GM18873 (cell line): Measurements from ENCODE around the gene CD300LF.

Source experiments
- ATAC-seq: cut with Tn5 transposase; IDR thresholded peaks from one replicate; pipeline ENCODE4 v1.9.1; 2021; ENCODE audit warnings: mild to moderate bottlenecking, moderate library complexity, moderate number of reproducible peaks; ENCODE audit not compliant: unreplicated experiment, low FRiP score

CD300LF gene

GRCh38 chr17:74731347-74731605, 18.6 kb upstream of the CD300LF start:
- ATAC-seq = no peak

DNA sequence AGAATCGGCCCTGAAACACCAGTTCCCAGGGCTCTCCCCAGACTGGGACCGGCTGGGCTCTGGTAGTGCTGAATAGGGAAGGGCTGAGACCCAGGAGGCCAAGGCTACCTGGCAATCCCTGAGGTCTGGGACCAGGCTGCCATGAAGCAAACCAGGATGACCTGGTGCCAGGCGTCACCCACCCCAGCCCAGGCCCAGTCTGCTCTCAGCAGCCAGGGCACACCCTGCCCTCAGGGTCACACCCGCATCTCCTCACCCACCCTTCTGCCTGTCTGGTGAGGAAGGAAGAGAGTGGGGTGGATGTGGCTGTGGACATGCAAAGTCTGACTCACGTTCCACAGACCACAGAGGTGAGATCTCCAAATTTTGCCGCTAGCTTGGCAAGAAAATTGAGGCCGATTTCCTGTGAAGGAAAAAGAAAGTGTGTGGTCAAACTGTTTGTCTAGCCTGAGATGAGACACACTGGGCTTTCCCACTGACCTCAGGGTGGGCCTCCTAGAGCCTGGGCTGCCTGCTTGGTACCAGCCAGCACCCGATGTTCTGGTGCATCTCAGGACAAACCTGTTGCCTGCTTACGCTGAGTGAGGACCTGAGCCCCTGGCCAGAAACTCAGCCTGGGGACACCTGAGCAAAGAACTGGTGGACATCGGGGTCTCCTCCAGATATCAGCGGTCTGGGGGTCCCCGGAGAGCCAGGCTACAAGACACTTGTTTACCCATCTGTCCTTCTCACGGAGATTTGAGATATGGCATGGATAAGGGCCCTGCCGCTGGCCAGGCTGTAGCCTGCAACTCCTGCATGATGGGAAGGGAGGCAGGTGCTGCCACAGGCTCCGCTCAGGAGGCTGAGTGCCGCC, 18.0 kb upstream of the CD300LF start:
- no peak for ATAC-seq

DNA sequence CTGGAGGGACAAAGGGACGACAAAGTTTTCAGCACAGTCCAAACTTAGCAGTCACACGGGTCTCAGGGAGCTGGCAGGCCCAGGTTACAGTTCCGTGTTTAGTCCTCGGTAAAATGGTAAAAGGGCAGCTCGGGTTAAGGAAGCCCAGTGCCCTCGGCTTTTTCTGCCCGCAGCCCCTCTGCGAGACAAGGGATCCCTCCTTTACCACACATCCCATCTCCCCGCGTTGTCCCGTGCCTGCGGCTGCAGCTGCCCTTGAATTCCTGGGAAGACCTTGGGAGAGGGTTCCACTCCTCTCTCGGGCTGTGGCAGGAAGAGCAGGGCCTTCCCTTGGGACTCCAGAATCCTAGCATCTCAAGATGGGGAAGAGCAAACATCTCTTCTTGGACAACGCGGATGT, 17.1 kb upstream of the CD300LF start:
- ATAC-seq = no peak

GRCh38 chr17:74729368-74729767, 16.6 kb upstream of the CD300LF start:
- ATAC-seq = no peak

DNA sequence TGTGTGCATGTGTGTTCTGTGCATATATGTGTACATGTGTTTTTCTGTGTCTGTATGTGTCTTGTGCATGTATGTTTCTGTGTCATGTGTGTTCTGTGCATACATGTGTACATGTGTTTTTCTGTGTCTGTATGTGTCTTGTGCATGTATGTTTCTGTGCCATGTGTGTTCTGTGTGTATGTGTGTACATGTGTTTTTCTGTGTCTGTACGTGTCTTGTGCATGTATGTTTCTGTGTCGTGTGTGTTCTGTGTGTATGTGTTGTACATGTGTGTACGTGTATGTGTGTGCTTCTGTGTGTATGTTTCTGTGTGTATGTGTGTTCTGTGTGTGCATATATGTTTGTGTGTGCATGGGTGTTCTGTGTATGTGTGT, 16.0 kb upstream of the CD300LF start:
- no peak for ATAC-seq

DNA sequence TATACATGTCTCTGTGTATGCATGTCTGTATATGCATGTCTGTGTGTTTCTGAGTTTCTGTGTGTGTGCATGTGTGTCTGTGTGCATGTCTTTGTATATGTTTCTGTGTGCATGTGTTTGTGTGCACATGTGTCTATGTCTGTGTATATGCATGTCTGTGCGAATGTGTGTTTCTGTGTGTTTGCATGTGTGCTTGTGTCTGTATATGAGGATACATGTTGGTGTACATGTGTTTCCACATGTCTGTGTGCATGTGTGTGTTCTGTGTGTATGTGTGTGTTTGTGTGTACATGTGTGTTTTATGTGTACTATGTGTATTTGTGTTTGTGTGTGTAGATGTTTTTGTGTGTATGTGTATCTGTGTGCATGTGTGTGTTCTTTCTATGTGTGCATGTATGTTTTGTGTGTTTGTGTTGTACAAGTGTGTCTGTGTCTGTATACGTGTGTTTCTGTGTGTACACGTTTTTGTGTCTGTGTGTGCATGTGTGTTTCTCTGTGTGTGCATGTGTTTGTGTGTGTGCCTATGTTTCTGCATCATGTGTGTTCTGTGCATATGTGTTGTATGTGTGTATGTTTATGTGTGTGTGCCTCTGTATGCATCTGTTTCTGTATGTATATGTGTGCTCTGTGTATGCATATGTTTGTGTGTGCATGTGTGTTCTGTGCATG, 15.4 kb upstream of the CD300LF start:
- no peak for ATAC-seq

DNA sequence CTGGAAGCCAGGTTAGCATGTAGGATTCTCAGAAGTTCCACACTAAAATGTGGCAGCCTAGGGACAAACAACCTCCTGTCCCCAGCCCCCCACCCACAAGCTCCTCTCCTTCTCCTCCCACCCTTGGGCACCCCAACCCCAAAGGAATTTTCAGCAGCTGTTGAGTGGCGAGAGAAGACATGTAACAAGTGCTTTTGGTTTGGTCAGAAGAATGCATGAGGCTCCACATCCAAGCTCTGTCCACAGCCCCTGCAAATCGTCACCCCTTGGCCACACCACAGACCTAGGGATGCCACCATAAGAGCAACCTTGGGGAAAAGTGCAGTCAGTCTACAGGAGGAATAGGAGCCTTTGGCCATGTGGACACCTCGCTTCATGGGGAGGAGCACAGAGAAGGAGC, 12.4 kb upstream of the CD300LF start:
- no peak for ATAC-seq

- ATAC-seq = no peak
These were observed 11.2 kb upstream of the CD300LF start for GRCh38 chr17:74723891-74724290.

- no peak for ATAC-seq
These were observed 10.1 kb upstream of the CD300LF start for GRCh38 chr17:74722782-74723181.

DNA sequence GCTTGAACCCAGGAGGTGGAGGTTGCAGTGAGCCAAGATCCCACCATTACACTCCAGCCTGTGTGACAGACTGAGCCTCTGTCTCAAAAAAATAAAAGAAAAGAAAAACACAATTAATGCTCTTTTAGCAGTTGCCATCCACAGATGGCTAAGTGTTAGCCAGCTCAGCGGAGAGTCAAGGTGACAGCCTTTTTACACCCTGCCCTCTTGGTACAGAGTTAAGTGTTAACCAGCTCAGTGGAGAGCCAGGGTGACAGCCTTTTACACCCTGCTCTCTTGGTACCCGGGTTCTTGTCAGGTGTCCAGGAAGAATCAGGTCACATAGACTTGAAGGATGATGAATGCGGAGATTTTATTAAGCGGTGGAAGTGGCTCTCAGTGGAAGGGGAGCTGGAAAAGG, 7.8 kb upstream of the CD300LF start:
- no peak for ATAC-seq

DNA sequence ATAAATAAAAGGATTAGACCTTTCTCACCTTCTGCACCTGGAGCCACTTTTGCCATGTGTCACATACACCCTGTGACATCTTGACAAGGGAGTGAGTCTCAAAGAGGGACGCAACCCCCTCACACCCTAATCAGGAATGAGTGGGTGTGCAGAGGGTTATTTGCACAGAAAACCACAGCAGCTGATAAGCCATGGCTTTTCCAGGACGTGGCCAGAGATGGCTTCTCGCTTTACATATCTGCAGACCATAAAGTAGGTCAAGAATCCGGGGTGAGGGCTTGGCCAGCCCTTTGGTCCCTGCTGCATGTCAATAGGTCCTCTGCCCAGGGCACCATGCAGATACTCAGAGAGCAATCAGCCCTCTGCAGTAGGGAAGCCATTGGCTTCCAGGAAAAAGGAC, 2.4 kb upstream of the CD300LF start:
- ATAC-seq = no peak

GRCh38 chr17:74713171-74713755, 540 bp upstream of the CD300LF start:
- no peak for ATAC-seq

- ATAC-seq = no peak
These were observed 422 bp downstream of the CD300LF start for GRCh38 chr17:74712301-74712700.

DNA sequence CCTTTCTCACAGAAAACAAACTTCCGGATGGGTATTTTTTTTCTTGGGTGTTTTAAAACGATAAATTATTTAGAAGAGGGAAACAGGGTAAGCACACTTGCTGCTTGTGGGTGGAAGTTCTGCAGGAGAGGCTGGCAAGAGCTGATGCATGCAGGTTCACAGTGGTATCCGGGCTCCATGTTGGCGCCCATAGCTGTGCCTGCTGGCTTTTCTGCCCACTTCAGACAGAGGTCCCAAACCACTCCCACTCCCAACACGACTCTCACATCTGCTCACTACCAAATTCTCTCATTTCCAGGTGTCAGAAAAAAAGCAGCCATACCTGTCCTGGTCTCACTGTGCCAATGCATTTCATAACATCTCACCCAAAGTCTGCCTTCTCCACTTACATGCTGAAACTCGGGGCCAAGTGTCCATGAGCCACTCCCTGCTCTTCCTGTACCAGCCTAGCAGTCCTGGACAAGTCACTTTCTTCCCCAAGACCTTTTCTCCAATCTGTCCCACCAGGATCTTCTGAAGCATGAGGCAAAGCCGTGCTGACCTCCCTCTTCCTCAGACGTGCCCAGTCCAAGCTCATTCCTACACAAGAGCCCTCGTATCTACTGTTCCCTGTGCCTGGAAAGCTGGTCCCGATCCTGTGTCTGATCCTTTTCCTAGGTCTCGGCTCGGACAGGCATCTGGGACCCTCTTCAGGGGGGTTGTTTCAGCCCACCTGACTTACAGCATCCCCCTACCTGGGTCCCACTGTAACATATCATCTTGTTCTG, 1.5 kb downstream of the CD300LF start:
- ATAC-seq = no peak

DNA sequence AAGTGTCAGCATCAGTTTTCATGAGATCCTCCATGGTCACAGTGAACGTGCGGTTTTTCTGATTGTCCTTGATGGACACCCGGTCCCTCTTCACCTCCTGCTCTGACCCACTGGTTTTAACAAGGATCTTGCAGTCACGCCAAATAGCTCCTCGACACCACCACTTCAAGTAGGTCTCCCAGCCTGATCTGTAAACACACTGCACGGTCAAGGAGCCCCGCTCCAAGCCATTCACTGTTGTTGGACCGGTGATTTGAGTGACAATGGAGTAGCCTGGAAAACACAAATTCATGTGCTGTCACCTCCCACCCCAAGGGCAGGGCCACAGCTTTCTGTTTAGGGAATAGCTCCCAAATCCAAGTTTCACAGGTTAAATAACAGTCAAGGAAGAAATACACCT, 8.2 kb downstream of the CD300LF start:
- no peak for ATAC-seq

GRCh38 chr17:74703311-74703710, 9.4 kb downstream of the CD300LF start:
- no peak for ATAC-seq

- no peak for ATAC-seq
These were observed 10.4 kb downstream of the CD300LF start for GRCh38 chr17:74702116-74702871.

GRCh38 chr17:74699236-74699635, 13.5 kb downstream of the CD300LF start:
- no peak for ATAC-seq

DNA sequence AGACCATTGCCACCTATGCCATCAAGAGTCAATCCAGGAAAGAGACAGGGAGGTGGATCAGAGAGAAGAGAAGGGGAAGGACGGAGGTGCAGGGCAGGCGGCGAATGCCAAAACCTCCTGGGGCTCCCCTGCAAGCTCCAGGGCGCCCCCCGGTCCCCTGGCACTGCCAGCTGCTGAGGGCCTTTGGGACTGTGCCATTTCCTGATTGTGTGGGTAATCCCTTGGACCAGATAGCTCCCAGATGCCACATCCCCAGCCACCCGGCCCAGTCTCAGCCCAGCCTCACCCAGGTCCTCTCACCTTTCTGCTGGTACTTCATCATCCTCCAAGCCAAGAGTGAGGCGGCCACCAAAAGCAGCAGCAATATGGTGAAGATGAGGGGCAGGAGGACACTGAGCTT, 14.7 kb downstream of the CD300LF start:
- ATAC-seq = no peak

- no peak for ATAC-seq
These were observed 15.2 kb downstream of the CD300LF start for GRCh38 chr17:74697515-74697914.

DNA sequence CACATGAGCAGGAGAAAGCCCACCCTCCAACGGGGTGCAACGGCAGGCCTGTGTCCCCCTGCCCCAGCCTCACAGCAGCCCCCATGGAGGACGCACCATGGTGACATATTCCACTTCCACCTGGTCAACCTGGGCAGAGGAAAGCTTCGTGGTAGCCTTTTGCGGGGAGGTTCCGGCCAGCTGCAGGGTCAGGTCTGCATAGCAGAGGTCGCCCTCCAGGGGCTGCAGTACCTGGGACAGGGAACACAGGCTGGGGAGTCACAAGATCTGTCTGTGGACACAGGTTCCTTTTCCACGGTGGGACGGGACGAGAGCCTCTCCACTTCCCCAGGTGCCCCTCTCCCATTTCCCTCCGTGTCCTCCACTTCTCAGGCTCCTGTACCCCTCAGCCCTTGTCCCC, 17.1 kb downstream of the CD300LF start:
- ATAC-seq = no peak
